GM12878 (cell line): ENCODE results near the gene MUL1. TPM values are rescaled to one million over a fixed set of nuclear protein-coding genes. Genes with fewer than 3 reads are reported as not detected.

Source experiments
- ATAC-seq: fragments of 200-7000 bp; cut with Tn5 transposase; 3 replicates; pipeline ENCODE4 v1.9.1; 2020; ENCODE audit warnings: mild to moderate bottlenecking, moderate library complexity
- BruUV-seq: library from RNA; stranded (reverse); fragments of 400-500 nt; replicated peaks from 2 replicates; lab custom pipeline; 2021; lab: Mats Ljungman, UMichigan
- CTCF ChIA-PET: fragments of 300-600 bp; sonication (Branson Sonifier 250); formaldehyde crosslinking; extraction: SDS; loops from one replicate; lab custom pipeline; 2021; ENCODE audit warnings: inconsistent platforms; lab: Yijun Ruan, JAX
- POLR2A ChIA-PET: fragments of 350-600 bp; formaldehyde crosslinking; extraction: SDS; loops from one replicate; lab custom pipeline; 2021; ENCODE audit warnings: inconsistent platforms; lab: Charles Lee
- RAD21 ChIA-PET: fragments of 300-600 bp; sonication (Branson Sonifier 250); formaldehyde crosslinking; loops from one replicate; lab custom pipeline; 2023; ENCODE audit warnings: antibody characterized with exemption; ENCODE audit not compliant: unreplicated experiment; lab: Charles Lee
- SMC1A ChIA-PET: fragments of 300-600 bp; sonication (Branson Sonifier 250); formaldehyde crosslinking; loops from one replicate; lab custom pipeline; 2023; ENCODE audit not compliant: unreplicated experiment, uncharacterized antibody; lab: Charles Lee
- DNase-seq: peaks from one replicate; pipeline ENCODE4 v3.0.0-alpha.2; 2011; ENCODE audit warnings: low read depth, low spot score
- FAIRE-seq: peaks from 3 replicates; lab custom pipeline; 2011; peaks lifted over from hg19 to GRCh38; lab: Jason Lieb, UNC
- H2AFZ ChIP-seq: 2 replicates; pipeline ENCODE4 v1.6.0; 2011; ENCODE audit warnings: low read depth, low read length, control low read depth; ENCODE audit not compliant: control insufficient read depth
- H3K27ac ChIP-seq: 2 replicates; pipeline ENCODE4 v1.5.1; 2011; ENCODE audit warnings: control low read depth; ENCODE audit not compliant: control insufficient read depth, insufficient read depth
- H3K27me3 ChIP-seq, 2 experiments: replicated peaks in 1 of 2; 2 replicates each; pipeline versions ENCODE4 v1.6.0 to v1.6.1; 2011; ENCODE audit warnings: low read length in 1 of 2; ENCODE audit not compliant: control insufficient read depth in 2 of 2, insufficient read depth in 2 of 2
- H3K36me3 ChIP-seq, 2 experiments: 2 replicates each; pipeline ENCODE4 v1.5.1; 2011; ENCODE audit warnings: low read length in 1 of 2; ENCODE audit not compliant: control insufficient read depth in 2 of 2, insufficient read depth in 2 of 2
- H3K4me1 ChIP-seq: 2 replicates; pipeline ENCODE4 v1.6.1; 2011; ENCODE audit warnings: mild to moderate bottlenecking, low read length, moderate library complexity, mixed read lengths; ENCODE audit not compliant: control insufficient read depth, insufficient read depth
- H3K4me2 ChIP-seq: 2 replicates; pipeline ENCODE4 v1.6.0; 2011; ENCODE audit warnings: control low read depth; ENCODE audit not compliant: control insufficient read depth, insufficient read depth
- H3K4me3 ChIP-seq: fragments of 200-600 bp; sonication (generic); 2 replicates; pipeline ENCODE4 v1.5.1; 2016
- H3K79me2 ChIP-seq: 2 replicates; pipeline ENCODE4 v1.6.0; 2011; ENCODE audit warnings: low read length; ENCODE audit not compliant: control insufficient read depth, insufficient read depth
- H3K9ac ChIP-seq: 2 replicates; pipeline ENCODE4 v1.8.0; 2011; ENCODE audit warnings: low read length, control low read depth, mixed read lengths; ENCODE audit not compliant: control insufficient read depth, insufficient read depth
- H3K9me3 ChIP-seq: replicated peaks from 3 replicates; pipeline ENCODE4 v1.5.1; 2011; ENCODE audit warnings: mild to moderate bottlenecking, low read length; ENCODE audit not compliant: control insufficient read depth, insufficient read depth
- H4K20me1 ChIP-seq: 2 replicates; pipeline ENCODE4 v1.6.0; 2011; ENCODE audit not compliant: control insufficient read depth, insufficient read depth
- BCL11A ChIP-seq: IDR thresholded peaks from 2 replicates; pipeline ENCODE4 v1.6.1; 2011; ENCODE audit warnings: low read depth, low read length
- FOS ChIP-seq: IDR thresholded peaks from 3 replicates; pipeline ENCODE4 v1.6.1; 2011; ENCODE audit warnings: borderline replicate concordance; ENCODE audit not compliant: insufficient read length; ENCODE audit errors: extremely low read depth
- GABPA ChIP-seq: IDR thresholded peaks from 2 replicates; pipeline ENCODE4 v1.6.1; 2014; ENCODE audit warnings: antibody characterized with exemption, low read depth, mild to moderate bottlenecking, inconsistent platforms
- HDAC6 ChIP-seq: fragments of 200-600 bp; sonication (generic); IDR thresholded peaks from one replicate; pipeline ENCODE4 v1.8.0; 2017; ENCODE audit warnings: antibody characterized with exemption; ENCODE audit not compliant: unreplicated experiment
- JUND ChIP-seq: IDR thresholded peaks from 2 replicates; pipeline ENCODE4 v1.6.1; 2012; ENCODE audit warnings: low read depth, mild to moderate bottlenecking, low read length, improper control_type of control experiment, moderate library complexity
- MYB ChIP-seq: fragments of 150-350 bp; IDR thresholded peaks from 2 replicates; pipeline ENCODE4 v1.6.1; 2014; ENCODE audit warnings: mild to moderate bottlenecking, low read depth, low read length, borderline replicate concordance
- NFXL1 ChIP-seq: fragments of 450-650 bp; IDR thresholded peaks from 2 replicates; pipeline ENCODE4 v1.6.1; 2017; ENCODE audit warnings: antibody characterized with exemption, mild to moderate bottlenecking, borderline replicate concordance
- NFYB ChIP-seq: IDR thresholded peaks from 2 replicates; pipeline ENCODE4 v1.6.1; 2011; ENCODE audit warnings: low read depth, mild to moderate bottlenecking, low read length, improper control_type of control experiment, moderate library complexity; ENCODE audit not compliant: insufficient read depth
- SIN3A ChIP-seq: IDR thresholded peaks from 2 replicates; pipeline ENCODE4 v1.6.1; 2012; ENCODE audit warnings: low read depth, low read length, improper control_type of control experiment
- SIX5 ChIP-seq: IDR thresholded peaks from 2 replicates; pipeline ENCODE4 v1.6.1; 2011; ENCODE audit warnings: mild to moderate bottlenecking, low read depth, low read length, moderate library complexity; ENCODE audit not compliant: severe bottlenecking
- WRNIP1 ChIP-seq: IDR thresholded peaks from 2 replicates; pipeline ENCODE4 v1.6.1; 2011; ENCODE audit warnings: low read depth, low read length, improper control_type of control experiment, borderline replicate concordance
- ZBED1 ChIP-seq: IDR thresholded peaks from 2 replicates; pipeline ENCODE4 v1.6.1; 2016; ENCODE audit warnings: borderline replicate concordance
- ZNF274 ChIP-seq: IDR thresholded peaks from one replicate; pipeline ENCODE4 v1.8.0; 2011; ENCODE audit not compliant: insufficient read length, insufficient read depth
- WGBS: methylation state at CpG from one replicate; pipeline ENCODE4 v1.1.6; 2016; ENCODE audit warnings: low lambda C conversion rate; ENCODE audit not compliant: insufficient replicate concordance, insufficient coverage; ENCODE audit errors: missing lambda C conversion rate; 5-methylcytosine and 5-hydroxymethylcytosine counted together
- in situ Hi-C: fragments of 300-500 bp; cut with MboI; formaldehyde crosslinking; loops from 9 replicates; pipeline ENCODE4 v1.14.3; 2018; ENCODE audit warnings: mixed read lengths
- intact Hi-C: fragments of 100-400 bp; cut with micrococcal nuclease; formaldehyde crosslinking; loops from one replicate; pipeline ENCODE4 v1.14.2; 2022; ENCODE audit not compliant: unreplicated experiment
- polyA plus RNA-seq, 11 experiments: library from polyadenylated mRNA; depleted of rRNA in 4 of 11; unstranded in 6 of 11; stranded (reverse) in 5 of 11; fragments of >200 nt; fragmentation: Nextera tagmentation in 4 of 11; fragmentation: Illumina TruSeq in 1 of 11; extraction: Ambion mirVana in 4 of 11; extraction: Trizol in 1 of 11; gene quantifications; 1 replicate in 1 of 11; 2 replicates in 10 of 11; pipeline versions ENCODE4 v1.2.1 to v1.2.3, GENCODE V29; 2011 to 2016; ENCODE audit warnings: inconsistent platforms in 2 of 11, missing spikeins in 2 of 11, low read depth in 1 of 11
- total RNA-seq, 4 experiments: library from RNA; depleted of rRNA in 3 of 4; stranded (reverse); fragments of >200 nt in 3 of 4; fragmentation: Illumina TruSeq in 1 of 4; extraction: Trizol in 1 of 4; gene quantifications; 2 replicates each; pipeline versions ENCODE4 v1.2.1 to v1.2.3, GENCODE V29; 2013 to 2021
- TF ChIP-seq, protein P1 (sequence below): fragments of 450-650 bp; IDR thresholded peaks from 2 replicates; pipeline ENCODE4 v1.6.1; 2017; ENCODE audit warnings: mild to moderate bottlenecking, low read depth, inconsistent platforms; ENCODE audit not compliant: poor library complexity, severe bottlenecking

Gene MUL1
- total and polyA plus RNA-seq, 10 of the 15 experiments (the other 5 are each of a cell fraction or from before 2014, with no cell fraction given): 4.9 to 27.0 (median 15.5) TPM

DNA sequence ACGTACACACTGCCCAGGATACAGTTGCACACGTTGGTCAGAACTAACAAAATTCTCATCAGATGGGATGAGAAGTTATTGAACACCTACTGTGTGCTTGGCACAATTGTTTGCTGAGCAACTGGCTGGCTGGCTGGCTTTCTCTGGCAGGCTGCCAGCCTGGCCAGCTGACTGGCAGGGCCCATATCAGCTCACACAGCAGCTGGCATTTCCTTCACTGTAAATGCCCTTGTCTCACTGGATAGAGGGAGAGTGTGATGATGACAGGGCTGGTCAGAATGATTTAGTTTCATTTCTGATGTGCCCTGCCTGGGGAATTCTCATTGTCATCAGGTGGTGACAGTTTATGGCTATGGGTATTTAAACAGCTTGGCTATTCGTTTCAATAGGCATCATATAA, 37.8 kb downstream of the MUL1 start:
- ATAC-seq: no peak
- WGBS: 8% methylated on average over 3 of the region's 3 CpGs
- in situ Hi-C loops: no loop called here
- CTCF ChIA-PET: interaction anchor here (0.7 to 1.0 kb wide), 2 partner anchors 22 to 23 kb away, joined by 3 read pairs; no protein-coding TSS in a partner anchor
- BruUV-seq: no TSS peak
- SMC1A ChIA-PET: no interaction called here
- POLR2A ChIA-PET: no interaction called here
- no peak for FAIRE-seq
- Histone ChIP-seq H3K9me3 (no peaks in the 10 kb centered on the region), H3K27ac (no peak overlapping the region), H3K36me3 (no peaks in the 10 kb centered on the region), H2AFZ (no peak overlapping the region), H3K79me2 (no peaks in the 10 kb centered on the region), H3K4me3 (no peak overlapping the region), H3K9ac (no peak overlapping the region), H3K27me3 (no peaks in the 10 kb centered on the region; a peak in 2 of 4 replicates), H3K4me1 (no peaks in the 10 kb centered on the region), H3K4me2 (no peak overlapping the region), H4K20me1 (no peaks in the 10 kb centered on the region)
- no peak for TF ChIP-seq NFXL1
- RAD21 ChIA-PET: no interaction called here
- intact Hi-C loops: no loop called here
- DNase-seq: no peak

DNA sequence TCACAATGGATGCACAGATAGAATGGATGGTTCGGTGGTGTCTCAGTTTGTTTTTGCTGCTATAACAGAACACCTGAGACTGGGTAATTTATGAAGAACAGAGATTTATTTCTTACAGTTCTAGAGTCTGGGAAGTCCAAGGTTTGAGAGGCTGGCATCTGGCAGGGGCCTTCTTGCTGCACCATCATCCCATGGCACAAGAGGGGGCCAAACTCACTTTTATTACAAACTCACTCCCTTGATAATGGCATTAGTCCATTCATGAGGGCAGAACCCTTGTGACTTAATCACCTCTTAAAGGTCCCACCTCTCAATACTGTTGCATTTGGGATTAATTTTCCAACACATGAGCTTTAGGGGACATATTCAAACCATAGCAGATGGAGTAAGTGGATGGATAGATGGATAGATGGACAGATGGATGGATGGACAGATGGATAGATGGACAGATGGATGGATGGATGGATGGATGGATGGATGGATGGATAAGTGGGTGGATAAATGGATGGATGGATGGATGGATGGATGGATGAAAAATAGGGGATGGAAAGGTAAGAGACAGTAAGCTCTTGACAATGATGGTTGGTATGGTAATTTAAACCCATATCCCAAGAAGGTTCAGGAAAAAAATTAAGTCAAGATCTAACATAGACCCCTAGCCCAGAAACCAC, 38.4 kb downstream of the MUL1 start:
- H3K4me2 ChIP-seq: no peak overlapping the region
- H3K27ac ChIP-seq: no peak overlapping the region
- RAD21 ChIA-PET: no interaction called here
- no peaks in the 10 kb centered on the region for H3K36me3 ChIP-seq
- POLR2A ChIA-PET: no interaction called here
- TF ChIP-seq, protein P1, sequence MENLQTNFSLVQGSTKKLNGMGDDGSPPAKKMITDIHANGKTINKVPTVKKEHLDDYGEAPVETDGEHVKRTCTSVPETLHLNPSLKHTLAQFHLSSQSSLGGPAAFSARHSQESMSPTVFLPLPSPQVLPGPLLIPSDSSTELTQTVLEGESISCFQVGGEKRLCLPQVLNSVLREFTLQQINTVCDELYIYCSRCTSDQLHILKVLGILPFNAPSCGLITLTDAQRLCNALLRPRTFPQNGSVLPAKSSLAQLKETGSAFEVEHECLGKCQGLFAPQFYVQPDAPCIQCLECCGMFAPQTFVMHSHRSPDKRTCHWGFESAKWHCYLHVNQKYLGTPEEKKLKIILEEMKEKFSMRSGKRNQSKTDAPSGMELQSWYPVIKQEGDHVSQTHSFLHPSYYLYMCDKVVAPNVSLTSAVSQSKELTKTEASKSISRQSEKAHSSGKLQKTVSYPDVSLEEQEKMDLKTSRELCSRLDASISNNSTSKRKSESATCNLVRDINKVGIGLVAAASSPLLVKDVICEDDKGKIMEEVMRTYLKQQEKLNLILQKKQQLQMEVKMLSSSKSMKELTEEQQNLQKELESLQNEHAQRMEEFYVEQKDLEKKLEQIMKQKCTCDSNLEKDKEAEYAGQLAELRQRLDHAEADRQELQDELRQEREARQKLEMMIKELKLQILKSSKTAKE: no peak
- TF ChIP-seq GABPA (no peak), ZNF274 (no peak), SIX5 (no peak), BCL11A (no peak), MYB (no peak), SIN3A (no peak), NFYB (no peak), HDAC6 (no peak), ZBED1 (no peak), FOS (no peak), WRNIP1 (no peak), JUND (no peak)
- H3K9me3 ChIP-seq: no peaks in the 10 kb centered on the region
- intact Hi-C loops (no loop called here), in situ Hi-C loops (no loop called here)
- no peak overlapping the region for H3K9ac ChIP-seq
- no peaks in the 10 kb centered on the region for H3K4me1 ChIP-seq
- no peaks in the 10 kb centered on the region; a peak in 2 of 4 replicates for H3K27me3 ChIP-seq
- SMC1A ChIA-PET: no interaction called here
- no peak overlapping the region for H3K4me3 ChIP-seq
- ATAC-seq (no peak), DNase-seq (no peak), FAIRE-seq (no peak)
- no peaks in the 10 kb centered on the region for H4K20me1 ChIP-seq
- H2AFZ ChIP-seq: no peak overlapping the region
- H3K79me2 ChIP-seq: no peaks in the 10 kb centered on the region
- no TSS peak for BruUV-seq
- 5% methylated on average over 1 of the region's 1 CpG for WGBS
- CTCF ChIA-PET: interaction anchor here (1.0 kb wide), 1 partner anchor 24 kb away, joined by 3 read pairs; no protein-coding TSS in a partner anchor
